OCI-LY1 (cell line): ENCODE measurements around the gene AMBRA1.

Experiments
- EZH2 ChIP-seq: fragments of 200-600 bp; sonication (generic), shearing (Covaris generic); IDR thresholded peaks from 2 replicates; pipeline ENCODE4 v1.8.0; 2017; ENCODE audit warnings: borderline replicate concordance, mixed run types, mild to moderate bottlenecking, antibody characterized with exemption, low read length, moderate library complexity, mixed read lengths
- TF ChIP-seq, protein P1 (sequence below): fragments of 200-600 bp; sonication (generic), shearing (Covaris generic); IDR thresholded peaks from 2 replicates; pipeline ENCODE4 v1.5.1; 2017; ENCODE audit warnings: mild to moderate bottlenecking, antibody characterized with exemption, low read length, moderate library complexity, mixed read lengths

DNA sequence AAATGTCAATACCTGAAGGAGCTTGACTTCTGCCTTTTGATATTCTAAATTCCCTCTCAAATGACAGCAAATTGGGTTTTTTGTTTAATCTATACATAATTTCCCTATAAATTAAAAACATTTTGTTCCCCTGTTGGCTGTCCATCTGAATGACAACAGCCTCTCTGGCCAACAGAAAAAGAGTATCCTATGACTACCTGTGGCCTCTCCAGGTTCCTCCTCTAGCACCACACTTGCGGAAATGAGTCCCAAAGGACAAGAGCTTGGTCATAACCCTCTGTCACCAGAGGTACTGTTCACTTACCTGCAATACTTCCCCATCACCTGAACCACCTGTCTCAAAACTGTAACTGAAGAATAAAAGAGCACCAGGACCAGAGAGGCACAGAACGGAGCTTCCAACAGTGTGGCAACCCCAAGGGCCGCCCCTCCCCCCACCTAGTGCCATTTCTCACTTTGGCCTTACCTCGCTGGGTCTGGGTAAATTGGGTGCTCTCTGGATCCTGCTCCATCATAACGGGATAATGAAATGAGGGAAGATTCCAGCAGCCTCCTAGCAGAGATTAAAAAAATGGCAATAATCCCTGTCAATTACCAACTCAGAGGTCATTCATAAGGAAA is 81.5 kb downstream of the AMBRA1 start:
- TF ChIP-seq, protein P1, sequence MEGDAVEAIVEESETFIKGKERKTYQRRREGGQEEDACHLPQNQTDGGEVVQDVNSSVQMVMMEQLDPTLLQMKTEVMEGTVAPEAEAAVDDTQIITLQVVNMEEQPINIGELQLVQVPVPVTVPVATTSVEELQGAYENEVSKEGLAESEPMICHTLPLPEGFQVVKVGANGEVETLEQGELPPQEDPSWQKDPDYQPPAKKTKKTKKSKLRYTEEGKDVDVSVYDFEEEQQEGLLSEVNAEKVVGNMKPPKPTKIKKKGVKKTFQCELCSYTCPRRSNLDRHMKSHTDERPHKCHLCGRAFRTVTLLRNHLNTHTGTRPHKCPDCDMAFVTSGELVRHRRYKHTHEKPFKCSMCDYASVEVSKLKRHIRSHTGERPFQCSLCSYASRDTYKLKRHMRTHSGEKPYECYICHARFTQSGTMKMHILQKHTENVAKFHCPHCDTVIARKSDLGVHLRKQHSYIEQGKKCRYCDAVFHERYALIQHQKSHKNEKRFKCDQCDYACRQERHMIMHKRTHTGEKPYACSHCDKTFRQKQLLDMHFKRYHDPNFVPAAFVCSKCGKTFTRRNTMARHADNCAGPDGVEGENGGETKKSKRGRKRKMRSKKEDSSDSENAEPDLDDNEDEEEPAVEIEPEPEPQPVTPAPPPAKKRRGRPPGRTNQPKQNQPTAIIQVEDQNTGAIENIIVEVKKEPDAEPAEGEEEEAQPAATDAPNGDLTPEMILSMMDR, result no peak
- no peak for TF ChIP-seq EZH2
